ENCODE measurements around the gene TMEM158. TPM values are rescaled to one million over a fixed set of nuclear protein-coding genes. Genes with fewer than 3 reads are reported as not detected.

TMEM158 gene
- total and polyA plus RNA-seq, 10 of the 15 experiments (the other 5 are each of a cell fraction or from before 2014, with no cell fraction given) = not detected

DNA sequence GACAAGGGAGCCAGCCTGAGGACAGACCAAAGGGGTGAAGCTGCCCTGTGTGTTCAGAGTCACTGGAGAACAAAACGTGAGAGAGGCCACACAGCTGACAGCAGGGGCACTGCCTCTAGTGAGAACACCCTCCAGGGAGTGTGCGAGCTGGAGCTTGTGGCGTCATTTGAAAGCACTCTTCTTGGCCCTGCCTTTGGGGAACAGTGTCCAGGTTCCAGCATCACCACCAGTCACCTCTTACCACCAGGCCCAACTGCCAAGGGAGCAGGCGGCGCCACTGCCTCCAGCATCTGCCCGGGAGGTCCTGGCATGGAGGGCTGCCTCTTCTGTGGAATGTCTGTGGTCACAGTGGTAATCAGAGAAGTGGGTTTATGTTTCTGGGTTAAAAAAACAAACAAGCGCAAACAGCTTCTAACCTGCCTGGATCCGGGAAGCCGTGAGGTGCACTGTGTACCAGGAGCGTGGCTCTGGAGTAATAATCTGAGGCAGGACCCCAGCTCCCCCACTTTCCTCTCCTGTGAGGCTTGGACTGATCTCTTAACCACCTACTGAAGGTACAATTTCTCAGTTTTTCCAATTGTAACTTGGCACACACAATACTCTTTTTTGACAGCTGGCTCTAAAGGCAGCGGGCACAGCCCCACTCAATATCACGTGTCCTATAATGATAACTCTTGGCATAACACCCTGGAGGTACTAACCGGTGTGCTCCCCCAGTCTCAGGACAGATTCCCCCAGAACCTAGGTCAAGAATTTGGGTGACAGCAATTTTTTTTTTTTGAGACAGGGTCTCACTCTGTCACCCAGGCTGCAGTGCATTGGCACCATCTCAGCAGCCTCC lies 47.7 kb downstream of the TMEM158 start:
- H3K4me1 ChIP-seq (ENCODE audit: control insufficient read depth, insufficient read depth, low read length) = no peaks in the 10 kb centered on the region
- H3K9me3 ChIP-seq (replicated peaks; ENCODE audit: control insufficient read depth, insufficient read depth, low read length) = no peaks in the 10 kb centered on the region
- DNase-seq (ENCODE audit: low read depth, low spot score) (no peak), FAIRE-seq (no peak), ATAC-seq (no peak)
- CTCF ChIA-PET = interaction anchor here (0.6 to 1.8 kb wide), 3 partner anchors 9 to 122 kb away, joined by 3 to 4 read pairs (median 4); no protein-coding TSS in a partner anchor
- no peak overlapping the region for H3K27ac ChIP-seq (ENCODE audit: control insufficient read depth, insufficient read depth)
- H3K79me2 ChIP-seq (ENCODE audit: control insufficient read depth, insufficient read depth, low read length) = no peaks in the 10 kb centered on the region
- H4K20me1 ChIP-seq (ENCODE audit: control insufficient read depth, insufficient read depth) = no peaks in the 10 kb centered on the region
- intact Hi-C loops (cut with micrococcal nuclease; ENCODE audit: unreplicated experiment) (no loop called here), in situ Hi-C loops (cut with MboI) (no loop called here)
- 55% methylated on average over 13 of the region's 13 CpGs for WGBS (ENCODE audit: insufficient coverage, insufficient replicate concordance, low lambda C conversion rate, missing lambda C conversion rate)
- no peak overlapping the region for H3K4me2 ChIP-seq (ENCODE audit: control insufficient read depth, insufficient read depth)
- no TSS peak for BruUV-seq (replicated peaks)
- no peak overlapping the region for H2AFZ ChIP-seq (ENCODE audit: control insufficient read depth, low read depth, low read length)
- SMC1A ChIA-PET (ENCODE audit: uncharacterized antibody, unreplicated experiment) = interaction anchor here (1.1 to 1.3 kb wide), 2 partner anchors 30 to 32 kb away, joined by 3 to 4 read pairs; no protein-coding TSS in a partner anchor
- H3K36me3 ChIP-seq (ENCODE audit: control insufficient read depth in 2 of 2, insufficient read depth in 2 of 2, low read length in 1 of 2) = no peaks in the 10 kb centered on the region
- no peaks in the 10 kb centered on the region; a peak in 2 of 4 replicates for H3K27me3 ChIP-seq (replicated peaks in 1 of 2; ENCODE audit: control insufficient read depth in 2 of 2, insufficient read depth in 2 of 2, low read length in 1 of 2)
- POLR2A ChIA-PET = no interaction called here
- RAD21 ChIA-PET (ENCODE audit: unreplicated experiment) = no interaction called here
- no peak overlapping the region for H3K4me3 ChIP-seq
- H3K9ac ChIP-seq (ENCODE audit: control insufficient read depth, insufficient read depth, low read length) = no peak overlapping the region
- TF ChIP-seq SRF (IDR thresholded peaks at IDR 0.05; ENCODE audit: low read depth in 2 of 2, low read length in 2 of 2) (no peak), NBN (IDR thresholded peaks at IDR 0.05) (no peak), PML (IDR thresholded peaks at IDR 0.05; ENCODE audit: low read length) (no peak), LARP7 (IDR thresholded peaks at IDR 0.05) (no peak), TCF3 (IDR thresholded peaks at IDR 0.05; ENCODE audit: borderline replicate concordance, insufficient read depth, low read depth, low read length) (no peak), IKZF2 (IDR thresholded peaks at IDR 0.05) (no peak), KDM1A (IDR thresholded peaks at IDR 0.05; ENCODE audit: borderline replicate concordance) (no peak), SREBF2 (IDR thresholded peaks at IDR 0.05; ENCODE audit: low read length) (no peak), HCFC1 (IDR thresholded peaks at IDR 0.05; ENCODE audit: low read length) (no peak), CHD2 (IDR thresholded peaks at IDR 0.05; ENCODE audit: borderline replicate concordance, low read depth, low read length) (no peak), WRNIP1 (IDR thresholded peaks at IDR 0.05; ENCODE audit: borderline replicate concordance, low read depth, low read length) (no peak), FOXK2 (IDR thresholded peaks at IDR 0.05) (no peak), SMAD5 (IDR thresholded peaks at IDR 0.05; ENCODE audit: low read depth) (no peak)
- TF ChIP-seq, protein P1, sequence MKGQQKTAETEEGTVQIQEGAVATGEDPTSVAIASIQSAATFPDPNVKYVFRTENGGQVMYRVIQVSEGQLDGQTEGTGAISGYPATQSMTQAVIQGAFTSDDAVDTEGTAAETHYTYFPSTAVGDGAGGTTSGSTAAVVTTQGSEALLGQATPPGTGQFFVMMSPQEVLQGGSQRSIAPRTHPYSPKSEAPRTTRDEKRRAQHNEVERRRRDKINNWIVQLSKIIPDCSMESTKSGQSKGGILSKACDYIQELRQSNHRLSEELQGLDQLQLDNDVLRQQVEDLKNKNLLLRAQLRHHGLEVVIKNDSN (IDR thresholded peaks at IDR 0.05; ENCODE audit: borderline replicate concordance, extremely low read length, insufficient read depth, low read depth, low read length) = no peak
- TF ChIP-seq, protein P2, sequence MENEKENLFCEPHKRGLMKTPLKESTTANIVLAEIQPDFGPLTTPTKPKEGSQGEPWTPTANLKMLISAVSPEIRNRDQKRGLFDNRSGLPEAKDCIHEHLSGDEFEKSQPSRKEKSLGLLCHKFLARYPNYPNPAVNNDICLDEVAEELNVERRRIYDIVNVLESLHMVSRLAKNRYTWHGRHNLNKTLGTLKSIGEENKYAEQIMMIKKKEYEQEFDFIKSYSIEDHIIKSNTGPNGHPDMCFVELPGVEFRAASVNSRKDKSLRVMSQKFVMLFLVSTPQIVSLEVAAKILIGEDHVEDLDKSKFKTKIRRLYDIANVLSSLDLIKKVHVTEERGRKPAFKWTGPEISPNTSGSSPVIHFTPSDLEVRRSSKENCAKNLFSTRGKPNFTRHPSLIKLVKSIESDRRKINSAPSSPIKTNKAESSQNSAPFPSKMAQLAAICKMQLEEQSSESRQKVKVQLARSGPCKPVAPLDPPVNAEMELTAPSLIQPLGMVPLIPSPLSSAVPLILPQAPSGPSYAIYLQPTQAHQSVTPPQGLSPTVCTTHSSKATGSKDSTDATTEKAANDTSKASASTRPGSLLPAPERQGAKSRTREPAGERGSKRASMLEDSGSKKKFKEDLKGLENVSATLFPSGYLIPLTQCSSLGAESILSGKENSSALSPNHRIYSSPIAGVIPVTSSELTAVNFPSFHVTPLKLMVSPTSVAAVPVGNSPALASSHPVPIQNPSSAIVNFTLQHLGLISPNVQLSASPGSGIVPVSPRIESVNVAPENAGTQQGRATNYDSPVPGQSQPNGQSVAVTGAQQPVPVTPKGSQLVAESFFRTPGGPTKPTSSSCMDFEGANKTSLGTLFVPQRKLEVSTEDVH (IDR thresholded peaks at IDR 0.05; ENCODE audit: low read depth, partially characterized antibody) = no peak
- TF ChIP-seq, protein P3, sequence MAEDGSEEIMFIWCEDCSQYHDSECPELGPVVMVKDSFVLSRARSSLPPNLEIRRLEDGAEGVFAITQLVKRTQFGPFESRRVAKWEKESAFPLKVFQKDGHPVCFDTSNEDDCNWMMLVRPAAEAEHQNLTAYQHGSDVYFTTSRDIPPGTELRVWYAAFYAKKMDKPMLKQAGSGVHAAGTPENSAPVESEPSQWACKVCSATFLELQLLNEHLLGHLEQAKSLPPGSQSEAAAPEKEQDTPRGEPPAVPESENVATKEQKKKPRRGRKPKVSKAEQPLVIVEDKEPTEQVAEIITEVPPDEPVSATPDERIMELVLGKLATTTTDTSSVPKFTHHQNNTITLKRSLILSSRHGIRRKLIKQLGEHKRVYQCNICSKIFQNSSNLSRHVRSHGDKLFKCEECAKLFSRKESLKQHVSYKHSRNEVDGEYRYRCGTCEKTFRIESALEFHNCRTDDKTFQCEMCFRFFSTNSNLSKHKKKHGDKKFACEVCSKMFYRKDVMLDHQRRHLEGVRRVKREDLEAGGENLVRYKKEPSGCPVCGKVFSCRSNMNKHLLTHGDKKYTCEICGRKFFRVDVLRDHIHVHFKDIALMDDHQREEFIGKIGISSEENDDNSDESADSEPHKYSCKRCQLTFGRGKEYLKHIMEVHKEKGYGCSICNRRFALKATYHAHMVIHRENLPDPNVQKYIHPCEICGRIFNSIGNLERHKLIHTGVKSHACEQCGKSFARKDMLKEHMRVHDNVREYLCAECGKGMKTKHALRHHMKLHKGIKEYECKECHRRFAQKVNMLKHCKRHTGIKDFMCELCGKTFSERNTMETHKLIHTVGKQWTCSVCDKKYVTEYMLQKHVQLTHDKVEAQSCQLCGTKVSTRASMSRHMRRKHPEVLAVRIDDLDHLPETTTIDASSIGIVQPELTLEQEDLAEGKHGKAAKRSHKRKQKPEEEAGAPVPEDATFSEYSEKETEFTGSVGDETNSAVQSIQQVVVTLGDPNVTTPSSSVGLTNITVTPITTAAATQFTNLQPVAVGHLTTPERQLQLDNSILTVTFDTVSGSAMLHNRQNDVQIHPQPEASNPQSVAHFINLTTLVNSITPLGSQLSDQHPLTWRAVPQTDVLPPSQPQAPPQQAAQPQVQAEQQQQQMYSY (CRISPR knock-in tag; IDR thresholded peaks at IDR 0.05) = no peak

Data from GM12878 (cell line).